MM.1S (cell line): ENCODE measurements around the gene ARHGEF37.
"Not testable (repeated sequence)": the region's sequence is repeated elsewhere in the genome, so short reads cannot be mapped to it uniquely, and the experiment has no call there.

ENCODE experiments used
- DNase-seq: peaks from one replicate; pipeline ENCODE4 v3.0.0-alpha.2; 2015
- H2AFZ ChIP-seq: fragments of 300-600 bp; sonication (generic); 2 replicates; pipeline ENCODE4 v1.6.0; 2016; ENCODE audit warnings: antibody characterized with exemption, low read length
- H3F3A ChIP-seq: fragments of 300-600 bp; sonication (generic); 2 replicates; pipeline ENCODE4 v1.6.1; 2016; ENCODE audit warnings: mild to moderate bottlenecking, antibody characterized with exemption, low read length, moderate library complexity, mixed read lengths; ENCODE audit not compliant: insufficient read depth
- H3K27ac ChIP-seq: fragments of 300-600 bp; sonication (generic); 2 replicates; pipeline ENCODE4 v1.5.1; 2016; ENCODE audit warnings: mild to moderate bottlenecking, low read length
- H3K27me3 ChIP-seq: fragments of 300-600 bp; sonication (generic); replicated peaks from 2 replicates; pipeline ENCODE4 v1.6.0; 2016; ENCODE audit warnings: low read length; ENCODE audit not compliant: insufficient read depth
- H3K36me3 ChIP-seq: fragments of 300-600 bp; sonication (generic); replicated peaks from 2 replicates; pipeline ENCODE4 v1.6.1; 2016; ENCODE audit warnings: mild to moderate bottlenecking, low read length, mixed read lengths; ENCODE audit not compliant: insufficient read depth
- H3K4me1 ChIP-seq: fragments of 300-600 bp; sonication (generic); 2 replicates; pipeline ENCODE4 v1.6.1; 2016; ENCODE audit warnings: low read length, mixed read lengths
- H3K4me2 ChIP-seq: fragments of 300-600 bp; sonication (generic); 2 replicates; pipeline ENCODE4 v1.6.0; 2016; ENCODE audit warnings: low read depth, low read length
- H3K4me3 ChIP-seq: fragments of 300-600 bp; sonication (generic); 2 replicates; pipeline ENCODE4 v1.5.1; 2016; ENCODE audit warnings: low read length, mixed read lengths
- H3K79me2 ChIP-seq: fragments of 300-600 bp; sonication (generic); 2 replicates; pipeline ENCODE4 v1.6.1; 2016; ENCODE audit warnings: mixed run types, low read length, mixed read lengths
- H3K9ac ChIP-seq: fragments of 300-600 bp; sonication (generic); 2 replicates; pipeline ENCODE4 v1.6.1; 2016; ENCODE audit warnings: low read length, mixed read lengths
- H3K9me2 ChIP-seq: fragments of 300-600 bp; sonication (generic); replicated peaks from 2 replicates; pipeline ENCODE4 v1.6.1; 2016; ENCODE audit warnings: mild to moderate bottlenecking, low read length, mixed read lengths; ENCODE audit not compliant: insufficient read depth
- H3K9me3 ChIP-seq: fragments of 300-600 bp; sonication (generic); replicated peaks from 2 replicates; pipeline ENCODE4 v1.6.1; 2016; ENCODE audit warnings: mild to moderate bottlenecking, low read length, mixed read lengths; ENCODE audit not compliant: insufficient read depth
- H4K20me1 ChIP-seq: fragments of 300-600 bp; sonication (generic); 2 replicates; pipeline ENCODE4 v1.6.1; 2016; ENCODE audit warnings: mild to moderate bottlenecking, low read length, moderate library complexity, mixed read lengths; ENCODE audit not compliant: insufficient read depth
- EZH2 ChIP-seq: fragments of 300-600 bp; sonication (generic); optimal IDR thresholded peaks from 2 replicates; pipeline ENCODE3; 2017; ENCODE audit warnings: low read depth, mild to moderate bottlenecking, antibody characterized with exemption, low read length, mixed read lengths
- EZH2phosphoT487 ChIP-seq: fragments of 300-600 bp; sonication (generic); IDR thresholded peaks from 2 replicates; pipeline ENCODE4 v1.6.1; 2018; ENCODE audit warnings: antibody characterized with exemption, low read length
- TF ChIP-seq, protein P1 (sequence below): fragments of 300-600 bp; sonication (generic); IDR thresholded peaks from 2 replicates; pipeline ENCODE4 v1.5.1; 2016; ENCODE audit warnings: antibody characterized with exemption, low read length, mixed read lengths

The ARHGEF37 gene

DNA sequence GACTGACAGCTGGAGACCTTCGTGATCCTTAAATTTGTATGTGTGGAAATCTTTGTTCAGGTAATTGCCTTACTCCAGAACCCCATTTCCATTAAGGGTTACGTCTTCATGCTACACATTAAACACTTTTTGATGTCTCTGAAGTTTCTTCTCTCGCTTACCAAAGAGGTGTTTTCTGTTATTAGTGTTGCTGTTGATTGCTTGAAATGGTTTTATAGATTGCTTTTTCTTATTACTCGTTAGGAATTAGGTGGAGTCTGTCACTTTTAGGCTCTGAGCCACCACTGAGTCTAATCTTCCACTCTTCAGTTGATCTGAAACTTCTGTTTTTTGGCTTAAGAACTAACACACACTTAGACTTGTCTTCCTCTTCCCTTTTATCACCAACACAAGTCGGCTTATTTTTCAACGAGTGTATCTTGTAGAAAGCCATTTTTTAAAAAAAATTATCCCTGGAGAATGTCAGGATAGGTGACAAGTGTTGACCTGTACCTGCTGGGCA lies 86.6 kb downstream of the ARHGEF37 start:
- Histone ChIP-seq H3K9me3 (no peaks in the 10 kb centered on the region), H3K4me1 (no peaks in the 10 kb centered on the region), H2AFZ (peak overlapping the region; percentile 25), H3F3A (no peaks in the 10 kb centered on the region), H3K9me2 (no peaks in the 10 kb centered on the region), H4K20me1 (no peaks in the 10 kb centered on the region), H3K9ac (no peak overlapping the region), H3K79me2 (no peaks in the 10 kb centered on the region), H3K4me3 (no peak overlapping the region), H3K27me3 (no peaks in the 10 kb centered on the region), H3K27ac (no peak overlapping the region), H3K36me3 (no peaks in the 10 kb centered on the region), H3K4me2 (peak overlapping the region; percentile 12; the same call in 1 of the 2 replicates)
- no peak for DNase-seq
- TF ChIP-seq, protein P1, sequence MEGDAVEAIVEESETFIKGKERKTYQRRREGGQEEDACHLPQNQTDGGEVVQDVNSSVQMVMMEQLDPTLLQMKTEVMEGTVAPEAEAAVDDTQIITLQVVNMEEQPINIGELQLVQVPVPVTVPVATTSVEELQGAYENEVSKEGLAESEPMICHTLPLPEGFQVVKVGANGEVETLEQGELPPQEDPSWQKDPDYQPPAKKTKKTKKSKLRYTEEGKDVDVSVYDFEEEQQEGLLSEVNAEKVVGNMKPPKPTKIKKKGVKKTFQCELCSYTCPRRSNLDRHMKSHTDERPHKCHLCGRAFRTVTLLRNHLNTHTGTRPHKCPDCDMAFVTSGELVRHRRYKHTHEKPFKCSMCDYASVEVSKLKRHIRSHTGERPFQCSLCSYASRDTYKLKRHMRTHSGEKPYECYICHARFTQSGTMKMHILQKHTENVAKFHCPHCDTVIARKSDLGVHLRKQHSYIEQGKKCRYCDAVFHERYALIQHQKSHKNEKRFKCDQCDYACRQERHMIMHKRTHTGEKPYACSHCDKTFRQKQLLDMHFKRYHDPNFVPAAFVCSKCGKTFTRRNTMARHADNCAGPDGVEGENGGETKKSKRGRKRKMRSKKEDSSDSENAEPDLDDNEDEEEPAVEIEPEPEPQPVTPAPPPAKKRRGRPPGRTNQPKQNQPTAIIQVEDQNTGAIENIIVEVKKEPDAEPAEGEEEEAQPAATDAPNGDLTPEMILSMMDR = peak; percentile 1
- TF ChIP-seq EZH2 (no peak), EZH2phosphoT487 (no peak)

DNA sequence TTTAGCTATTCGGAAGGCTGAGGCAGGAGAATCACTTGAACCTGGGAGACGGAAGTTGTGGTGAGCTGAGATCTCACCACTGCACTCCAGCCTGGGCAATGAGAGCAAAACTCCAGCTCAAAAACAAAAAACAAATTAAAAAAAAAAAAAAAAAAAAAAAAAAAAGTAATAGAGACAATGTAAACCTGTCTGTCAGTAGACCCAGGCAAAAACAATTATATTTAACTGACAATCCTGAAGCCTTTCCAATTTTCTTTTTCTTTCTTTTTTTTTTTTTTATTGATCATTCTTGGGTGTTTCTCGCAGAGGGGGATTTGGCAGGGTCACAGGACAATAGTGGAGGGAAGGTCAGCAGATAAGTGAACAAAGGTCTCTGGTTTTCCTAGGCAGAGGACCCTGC lies 88.0 kb downstream of the ARHGEF37 start:
- H3F3A ChIP-seq, H3K4me1 ChIP-seq, DNase-seq, H3K79me2 ChIP-seq, H3K9me2 ChIP-seq, H2AFZ ChIP-seq, H3K9ac ChIP-seq, H3K27ac ChIP-seq, H3K9me3 ChIP-seq, H3K36me3 ChIP-seq, H3K4me2 ChIP-seq, H4K20me1 ChIP-seq, H3K4me3 ChIP-seq, H3K27me3 ChIP-seq: not testable (repeated sequence)

DNA sequence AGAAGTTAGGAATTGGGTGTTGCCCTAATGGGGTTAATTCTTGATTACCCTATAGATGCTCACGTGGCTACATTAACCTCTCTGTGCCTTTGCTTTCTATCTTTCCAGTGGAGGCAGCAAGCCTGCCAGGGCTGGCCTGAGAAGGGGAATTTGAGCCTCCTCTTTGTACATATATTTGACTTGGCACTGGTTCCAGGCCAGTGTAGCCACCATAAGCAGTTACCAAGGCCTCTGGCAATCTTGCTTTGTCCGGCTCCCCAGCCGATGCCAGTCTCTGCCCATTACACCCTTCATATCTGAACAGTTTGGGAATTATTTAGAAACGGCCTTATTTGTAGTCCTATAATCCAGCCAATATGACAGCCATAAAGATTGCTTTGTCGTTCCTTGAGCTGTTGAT lies 90.2 kb downstream of the ARHGEF37 start:
- no peaks in the 10 kb centered on the region for H3K4me1 ChIP-seq
- no peak overlapping the region for H2AFZ ChIP-seq
- no peak for DNase-seq
- H3K79me2 ChIP-seq = no peaks in the 10 kb centered on the region
- H3K9ac ChIP-seq = no peak overlapping the region
- H3K9me2 ChIP-seq = no peaks in the 10 kb centered on the region
- H4K20me1 ChIP-seq = no peaks in the 10 kb centered on the region
- H3K9me3 ChIP-seq = no peaks in the 10 kb centered on the region
- no peak overlapping the region for H3K27ac ChIP-seq
- TF ChIP-seq EZH2phosphoT487 = no peak
- TF ChIP-seq, protein P1 = no peak
- TF ChIP-seq EZH2 = no peak
- H3K27me3 ChIP-seq = no peaks in the 10 kb centered on the region
- no peak overlapping the region for H3K4me2 ChIP-seq
- no peaks in the 10 kb centered on the region for H3K36me3 ChIP-seq
- H3F3A ChIP-seq = no peaks in the 10 kb centered on the region
- no peak overlapping the region for H3K4me3 ChIP-seq

DNA sequence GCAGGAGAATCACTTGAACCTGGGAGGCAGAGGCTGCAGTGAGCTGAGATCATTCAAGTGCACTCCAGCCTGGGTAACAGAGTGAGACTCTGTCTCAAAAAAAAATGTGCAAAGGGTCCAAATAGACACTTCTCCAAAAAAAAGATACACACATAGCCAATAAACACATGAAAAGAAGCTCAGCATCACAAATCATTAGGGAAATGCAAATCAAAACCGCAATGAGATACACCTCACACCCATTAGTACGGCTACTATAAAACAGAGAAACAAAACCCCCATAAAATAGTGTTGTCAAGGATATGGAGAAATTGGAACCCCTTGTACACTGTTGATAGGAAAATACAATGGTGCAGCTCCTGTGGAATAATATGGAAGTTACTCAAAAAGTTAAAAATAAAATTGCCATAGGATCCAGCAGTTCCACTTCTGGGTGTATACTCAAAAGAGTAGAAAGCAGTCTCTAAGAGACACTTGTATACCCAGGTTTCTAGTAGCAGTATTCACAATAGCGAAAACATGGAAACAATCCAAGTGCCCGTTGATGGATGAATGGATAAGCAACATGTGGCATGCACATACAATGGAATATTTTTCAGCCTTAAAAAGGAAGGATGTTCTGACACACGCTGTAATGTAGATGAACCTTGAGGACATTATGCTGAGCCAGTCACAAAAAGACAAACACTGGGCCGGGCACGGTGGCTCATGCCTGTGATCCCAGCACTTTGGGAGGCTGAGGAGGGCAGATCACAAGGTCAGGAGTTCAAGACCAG lies 91.6 kb downstream of the ARHGEF37 start:
- H3K4me1 ChIP-seq = no peaks in the 10 kb centered on the region
- DNase-seq = no peak
- no peak overlapping the region for H2AFZ ChIP-seq
- TF ChIP-seq, protein P1 = no peak
- TF ChIP-seq EZH2 (no peak), EZH2phosphoT487 (no peak)
- no peak overlapping the region for H3K27ac ChIP-seq
- no peak overlapping the region for H3K4me3 ChIP-seq
- no peaks in the 10 kb centered on the region for H3K79me2 ChIP-seq
- no peak overlapping the region for H3K4me2 ChIP-seq
- H4K20me1 ChIP-seq = no peaks in the 10 kb centered on the region
- H3F3A ChIP-seq = no peaks in the 10 kb centered on the region
- H3K27me3 ChIP-seq = no peaks in the 10 kb centered on the region
- no peak overlapping the region for H3K9ac ChIP-seq
- H3K9me2 ChIP-seq = no peaks in the 10 kb centered on the region
- no peaks in the 10 kb centered on the region for H3K36me3 ChIP-seq
- H3K9me3 ChIP-seq = no peaks in the 10 kb centered on the region
